ENCODE results near the gene IGFLR1. TPM values are rescaled to one million over a fixed set of nuclear protein-coding genes. Genes with fewer than 3 reads are reported as not detected.

The IGFLR1 gene
- total RNA-seq, 4 donors from 2014 or later = 2.0 to 14.1 (median 3.0) TPM

Other genes with a start within 250 kb of the IGFLR1 start
- under 1 TPM in 1 of 4 donors, not detected in 3; 0.89 TPM for gene DMKN, start 228.8 kb downstream of the IGFLR1 start, total RNA-seq
- gene SBSN, start 214.1 kb downstream of the IGFLR1 start, total RNA-seq = not detected
- not detected for gene GAPDHS, start 209.0 kb downstream of the IGFLR1 start, total RNA-seq
- 100 to 1,000 TPM in 3 of 4 donors, 10 to 100 TPM in 1; 86.2 to 145 (median 119) TPM for gene TMEM147, start 196.8 kb downstream of the IGFLR1 start, total RNA-seq
- not detected for gene ATP4A, start 178.8 kb downstream of the IGFLR1 start, total RNA-seq
- gene PMIS2, start 156.3 kb downstream of the IGFLR1 start, total RNA-seq = not detected
- 1 to 10 TPM; 2.5 to 4.8 (median 3.4) TPM for gene HAUS5, start 129.7 kb downstream of the IGFLR1 start, total RNA-seq
- 10 to 100 TPM; 45.8 to 77.8 (median 75.4) TPM for gene RBM42, start 113.4 kb downstream of the IGFLR1 start, total RNA-seq
- gene ETV2, start 100.7 kb downstream of the IGFLR1 start, total RNA-seq = under 1 TPM in 1 of 4 donors, not detected in 3; 0.23 TPM
- gene COX6B1, start 94.1 kb downstream of the IGFLR1 start, total RNA-seq = 1,000 to 10,000 TPM in 2 of 4 donors, 100 to 1,000 TPM in 2; 899 to 1,245 (median 976) TPM
- not detected for gene UPK1A, start 75.9 kb downstream of the IGFLR1 start, total RNA-seq
- not detected for gene ZBTB32, start 37.9 kb downstream of the IGFLR1 start, total RNA-seq
- 10 to 100 TPM in 3 of 4 donors, 1 to 10 TPM in 1; 9.3 to 39.0 (median 16.8) TPM for gene KMT2B, start 24.4 kb downstream of the IGFLR1 start, total RNA-seq
- 10 to 100 TPM in 2 of 4 donors, 1 to 10 TPM in 2; 5.1 to 22.9 (median 13.4) TPM for gene U2AF1L4, start 3.0 kb upstream of the IGFLR1 start, total RNA-seq
- 10 to 100 TPM; 22.2 to 45.8 (median 38.3) TPM for gene PSENEN, start 3.2 kb upstream of the IGFLR1 start, total RNA-seq
- 10 to 100 TPM; 14.8 to 19.5 (median 16.6) TPM for gene LIN37, start 6.1 kb upstream of the IGFLR1 start, total RNA-seq
- gene HSPB6, start 14.6 kb upstream of the IGFLR1 start, total RNA-seq = 100 to 1,000 TPM in 2 of 4 donors, 10 to 100 TPM in 2; 79.8 to 241 (median 139) TPM
- gene PROSER3, start 15.7 kb upstream of the IGFLR1 start, total RNA-seq = 1 to 10 TPM in 3 of 4 donors, under 1 TPM in 1; 0.63 to 4.3 (median 3.0) TPM
- gene ARHGAP33, start 33.1 kb upstream of the IGFLR1 start, total RNA-seq = 1 to 10 TPM in 3 of 4 donors, under 1 TPM in 1; 0.22 to 4.7 (median 2.2) TPM
- gene PRODH2, start 70.4 kb upstream of the IGFLR1 start, total RNA-seq = under 1 TPM in 1 of 4 donors, not detected in 3; 0.13 TPM
- gene NPHS1, start 110.1 kb upstream of the IGFLR1 start, total RNA-seq = not detected
- not detected for gene KIRREL2, start 114.5 kb upstream of the IGFLR1 start, total RNA-seq
- under 1 TPM in 2 of 4 donors, not detected in 2; 0.27 to 0.33 TPM for gene APLP1, start 126.1 kb upstream of the IGFLR1 start, total RNA-seq
- 1 to 10 TPM in 3 of 4 donors, not detected in 1; 1.2 to 2.7 (median 2.3) TPM for gene NFKBID, start 158.1 kb upstream of the IGFLR1 start, total RNA-seq
- 1 to 10 TPM in 2 of 4 donors, not detected in 2; 1.2 to 1.5 TPM for gene HCST, start 160.1 kb upstream of the IGFLR1 start, total RNA-seq
- gene TYROBP, start 165.8 kb upstream of the IGFLR1 start, total RNA-seq = 10 to 100 TPM in 3 of 4 donors, 1 to 10 TPM in 1; 7.2 to 25.6 (median 18.2) TPM
- gene LRFN3, start 193.9 kb upstream of the IGFLR1 start, total RNA-seq = 10 to 100 TPM in 2 of 4 donors, 1 to 10 TPM in 2; 7.4 to 18.2 (median 12.8) TPM